Measurements from ENCODE around the gene CALN1.

Gene CALN1

GRCh38 chr7:72313906-72314305, 98.2 kb downstream of the CALN1 start:
- H3K9me3 ChIP-seq (ENCODE audit: control insufficient read depth, low read length): no peaks in the 10 kb centered on the region
- H3K36me3 ChIP-seq (ENCODE audit: control insufficient read depth, insufficient read depth, low read length): no peaks in the 10 kb centered on the region
- no peaks in the 10 kb centered on the region for H3K27me3 ChIP-seq (replicated peaks; ENCODE audit: control insufficient read depth, insufficient read depth, low read length, poor library complexity, severe bottlenecking)
- DNase-seq: no peak
- H3K4me1 ChIP-seq (ENCODE audit: control insufficient read depth, insufficient read depth, low read length, poor library complexity, severe bottlenecking): no peaks in the 10 kb centered on the region
- no peak overlapping the region for H3K27ac ChIP-seq (ENCODE audit: insufficient read depth, low read length, poor library complexity, severe bottlenecking)
- no peak overlapping the region for H3K4me3 ChIP-seq (ENCODE audit: insufficient read depth, low read depth, low read length, poor library complexity, severe bottlenecking)

- Histone ChIP-seq H3K36me3 (ENCODE audit: control insufficient read depth, insufficient read depth, low read length) (no peaks in the 10 kb centered on the region), H3K4me3 (ENCODE audit: insufficient read depth, low read depth, low read length, poor library complexity, severe bottlenecking) (no peak overlapping the region), H3K27ac (ENCODE audit: insufficient read depth, low read length, poor library complexity, severe bottlenecking) (no peak overlapping the region), H3K4me1 (ENCODE audit: control insufficient read depth, insufficient read depth, low read length, poor library complexity, severe bottlenecking) (no peaks in the 10 kb centered on the region), H3K9me3 (ENCODE audit: control insufficient read depth, low read length) (no peaks in the 10 kb centered on the region), H3K27me3 (replicated peaks; ENCODE audit: control insufficient read depth, insufficient read depth, low read length, poor library complexity, severe bottlenecking) (no peaks in the 10 kb centered on the region)
- DNase-seq: no peak
Observed at GRCh38 chr7:72310301-72310700, 101.8 kb downstream of the CALN1 start.

- H3K27ac ChIP-seq (ENCODE audit: insufficient read depth, low read length, poor library complexity, severe bottlenecking): no peak overlapping the region
- no peak for DNase-seq
- no peaks in the 10 kb centered on the region for H3K36me3 ChIP-seq (ENCODE audit: control insufficient read depth, insufficient read depth, low read length)
- no peak overlapping the region for H3K4me3 ChIP-seq (ENCODE audit: insufficient read depth, low read depth, low read length, poor library complexity, severe bottlenecking)
- H3K9me3 ChIP-seq (ENCODE audit: control insufficient read depth, low read length): no peaks in the 10 kb centered on the region
- H3K4me1 ChIP-seq (ENCODE audit: control insufficient read depth, insufficient read depth, low read length, poor library complexity, severe bottlenecking): no peaks in the 10 kb centered on the region
- no peaks in the 10 kb centered on the region for H3K27me3 ChIP-seq (replicated peaks; ENCODE audit: control insufficient read depth, insufficient read depth, low read length, poor library complexity, severe bottlenecking)
Observed at GRCh38 chr7:72309476-72309875, 102.7 kb downstream of the CALN1 start.

GRCh38 chr7:72308986-72309385, 103.2 kb downstream of the CALN1 start:
- H3K36me3 ChIP-seq (ENCODE audit: control insufficient read depth, insufficient read depth, low read length): no peaks in the 10 kb centered on the region
- H3K4me3 ChIP-seq (ENCODE audit: insufficient read depth, low read depth, low read length, poor library complexity, severe bottlenecking): no peak overlapping the region
- no peaks in the 10 kb centered on the region for H3K9me3 ChIP-seq (ENCODE audit: control insufficient read depth, low read length)

GRCh38 chr7:72307566-72307965, 104.6 kb downstream of the CALN1 start:
- H3K36me3 ChIP-seq (ENCODE audit: control insufficient read depth, insufficient read depth, low read length): no peaks in the 10 kb centered on the region
- no peak overlapping the region for H3K27ac ChIP-seq (ENCODE audit: insufficient read depth, low read length, poor library complexity, severe bottlenecking)
- no peaks in the 10 kb centered on the region for H3K9me3 ChIP-seq (ENCODE audit: control insufficient read depth, low read length)
- no peaks in the 10 kb centered on the region for H3K4me1 ChIP-seq (ENCODE audit: control insufficient read depth, insufficient read depth, low read length, poor library complexity, severe bottlenecking)
- no peaks in the 10 kb centered on the region for H3K27me3 ChIP-seq (replicated peaks; ENCODE audit: control insufficient read depth, insufficient read depth, low read length, poor library complexity, severe bottlenecking)
- no peak overlapping the region for H3K4me3 ChIP-seq (ENCODE audit: insufficient read depth, low read depth, low read length, poor library complexity, severe bottlenecking)
- DNase-seq: no peak

More at GRCh38 chr7:72308986-72309385, 103.2 kb downstream of the CALN1 start:
- Histone ChIP-seq H3K27ac (ENCODE audit: insufficient read depth, low read length, poor library complexity, severe bottlenecking) (no peak overlapping the region), H3K27me3 (replicated peaks; ENCODE audit: control insufficient read depth, insufficient read depth, low read length, poor library complexity, severe bottlenecking) (no peaks in the 10 kb centered on the region), H3K4me1 (ENCODE audit: control insufficient read depth, insufficient read depth, low read length, poor library complexity, severe bottlenecking) (no peaks in the 10 kb centered on the region)
- DNase-seq: no peak

- Histone ChIP-seq H3K36me3 (ENCODE audit: control insufficient read depth, insufficient read depth, low read length) (no peaks in the 10 kb centered on the region), H3K27ac (ENCODE audit: insufficient read depth, low read length, poor library complexity, severe bottlenecking) (no peak overlapping the region), H3K4me1 (ENCODE audit: control insufficient read depth, insufficient read depth, low read length, poor library complexity, severe bottlenecking) (no peaks in the 10 kb centered on the region), H3K27me3 (replicated peaks; ENCODE audit: control insufficient read depth, insufficient read depth, low read length, poor library complexity, severe bottlenecking) (no peaks in the 10 kb centered on the region), H3K4me3 (ENCODE audit: insufficient read depth, low read depth, low read length, poor library complexity, severe bottlenecking) (no peak overlapping the region), H3K9me3 (ENCODE audit: control insufficient read depth, low read length) (no peaks in the 10 kb centered on the region)
- no peak for DNase-seq
Observed at GRCh38 chr7:72298912-72299311, 113.2 kb downstream of the CALN1 start.

GRCh38 chr7:72298091-72298490, 114.0 kb downstream of the CALN1 start:
- no peak for DNase-seq
- no peaks in the 10 kb centered on the region for H3K36me3 ChIP-seq (ENCODE audit: control insufficient read depth, insufficient read depth, low read length)

GRCh38 chr7:72297636-72298035, 114.5 kb downstream of the CALN1 start:
- H3K9me3 ChIP-seq (ENCODE audit: control insufficient read depth, low read length): no peaks in the 10 kb centered on the region

More at GRCh38 chr7:72298091-72298490, 114.0 kb downstream of the CALN1 start:
- Histone ChIP-seq H3K4me3 (ENCODE audit: insufficient read depth, low read depth, low read length, poor library complexity, severe bottlenecking) (no peak overlapping the region), H3K27me3 (replicated peaks; ENCODE audit: control insufficient read depth, insufficient read depth, low read length, poor library complexity, severe bottlenecking) (no peaks in the 10 kb centered on the region), H3K27ac (ENCODE audit: insufficient read depth, low read length, poor library complexity, severe bottlenecking) (no peak overlapping the region), H3K4me1 (ENCODE audit: control insufficient read depth, insufficient read depth, low read length, poor library complexity, severe bottlenecking) (no peaks in the 10 kb centered on the region), H3K9me3 (ENCODE audit: control insufficient read depth, low read length) (no peaks in the 10 kb centered on the region)

GRCh38 chr7:72292794-72293193, 119.3 kb downstream of the CALN1 start:
- no peak for DNase-seq

More at GRCh38 chr7:72297636-72298035, 114.5 kb downstream of the CALN1 start:
- Histone ChIP-seq H3K4me3 (ENCODE audit: insufficient read depth, low read depth, low read length, poor library complexity, severe bottlenecking) (no peak overlapping the region), H3K27me3 (replicated peaks; ENCODE audit: control insufficient read depth, insufficient read depth, low read length, poor library complexity, severe bottlenecking) (no peaks in the 10 kb centered on the region), H3K27ac (ENCODE audit: insufficient read depth, low read length, poor library complexity, severe bottlenecking) (no peak overlapping the region), H3K4me1 (ENCODE audit: control insufficient read depth, insufficient read depth, low read length, poor library complexity, severe bottlenecking) (no peaks in the 10 kb centered on the region), H3K36me3 (ENCODE audit: control insufficient read depth, insufficient read depth, low read length) (no peaks in the 10 kb centered on the region)
- no peak for DNase-seq

GRCh38 chr7:72292118-72292517, 120.0 kb downstream of the CALN1 start:
- H3K4me3 ChIP-seq (ENCODE audit: insufficient read depth, low read depth, low read length, poor library complexity, severe bottlenecking): no peak overlapping the region
- no peaks in the 10 kb centered on the region for H3K27me3 ChIP-seq (replicated peaks; ENCODE audit: control insufficient read depth, insufficient read depth, low read length, poor library complexity, severe bottlenecking)
- no peak for DNase-seq
- no peaks in the 10 kb centered on the region for H3K36me3 ChIP-seq (ENCODE audit: control insufficient read depth, insufficient read depth, low read length)
- no peak overlapping the region for H3K27ac ChIP-seq (ENCODE audit: insufficient read depth, low read length, poor library complexity, severe bottlenecking)
- H3K4me1 ChIP-seq (ENCODE audit: control insufficient read depth, insufficient read depth, low read length, poor library complexity, severe bottlenecking): no peaks in the 10 kb centered on the region
- no peaks in the 10 kb centered on the region for H3K9me3 ChIP-seq (ENCODE audit: control insufficient read depth, low read length)

More at GRCh38 chr7:72292794-72293193, 119.3 kb downstream of the CALN1 start:
- no peaks in the 10 kb centered on the region for H3K27me3 ChIP-seq (replicated peaks; ENCODE audit: control insufficient read depth, insufficient read depth, low read length, poor library complexity, severe bottlenecking)
- no peaks in the 10 kb centered on the region for H3K36me3 ChIP-seq (ENCODE audit: control insufficient read depth, insufficient read depth, low read length)
- no peaks in the 10 kb centered on the region for H3K4me1 ChIP-seq (ENCODE audit: control insufficient read depth, insufficient read depth, low read length, poor library complexity, severe bottlenecking)
- no peaks in the 10 kb centered on the region for H3K9me3 ChIP-seq (ENCODE audit: control insufficient read depth, low read length)
- no peak overlapping the region for H3K4me3 ChIP-seq (ENCODE audit: insufficient read depth, low read depth, low read length, poor library complexity, severe bottlenecking)
- no peak overlapping the region for H3K27ac ChIP-seq (ENCODE audit: insufficient read depth, low read length, poor library complexity, severe bottlenecking)

- no peaks in the 10 kb centered on the region for H3K4me1 ChIP-seq (ENCODE audit: control insufficient read depth, insufficient read depth, low read length, poor library complexity, severe bottlenecking)
- no peaks in the 10 kb centered on the region for H3K9me3 ChIP-seq (ENCODE audit: control insufficient read depth, low read length)
- no peak overlapping the region for H3K4me3 ChIP-seq (ENCODE audit: insufficient read depth, low read depth, low read length, poor library complexity, severe bottlenecking)
- DNase-seq: no peak
- no peaks in the 10 kb centered on the region for H3K27me3 ChIP-seq (replicated peaks; ENCODE audit: control insufficient read depth, insufficient read depth, low read length, poor library complexity, severe bottlenecking)
- no peak overlapping the region for H3K27ac ChIP-seq (ENCODE audit: insufficient read depth, low read length, poor library complexity, severe bottlenecking)
- H3K36me3 ChIP-seq (ENCODE audit: control insufficient read depth, insufficient read depth, low read length): no peaks in the 10 kb centered on the region
Observed at GRCh38 chr7:72286519-72286918, 125.6 kb downstream of the CALN1 start.
